Adrenal gland (tissue), 12 donors: ENCODE measurements around the gene MATN1. TPM values are rescaled to one million over a fixed set of nuclear protein-coding genes. Genes with fewer than 3 reads are reported as not detected.
A peak's percentile ranks its signal among the peaks of the same experiment; 100 is the strongest.

Experiments used
- DNase-seq, 7 donors: peaks; one replicate each; pipeline ENCODE4 v3.0.0-alpha.2; 2019 to 2020
- H3K27ac ChIP-seq, 5 donors: fragments of 200-600 bp; sonication (generic) in 4 of 5; 1 replicate in 3 of 5; 2 replicates in 2 of 5; pipeline versions ENCODE4 v1.5.1 to v1.8.0; 2016 to 2020; ENCODE audit warnings: mild to moderate bottlenecking in 1 of 5
- H3K27me3 ChIP-seq: fragments of 200-600 bp; 2 replicates; pipeline ENCODE4 v1.8.0; 2021
- H3K36me3 ChIP-seq, 2 donors: fragments of 200-600 bp; replicated peaks in 1 of 2; 1 replicate in 1 of 2; 2 replicates in 1 of 2; pipeline versions ENCODE4 v1.5.1 to v1.8.0; 2018 to 2022
- H3K4me1 ChIP-seq, 2 donors: fragments of 200-600 bp; replicated peaks in 1 of 2; 1 replicate in 1 of 2; 2 replicates in 1 of 2; pipeline versions ENCODE4 v1.5.1 to v1.8.0; 2018 to 2021
- H3K4me3 ChIP-seq, 4 donors: fragments of 200-600 bp; sonication (generic) in 3 of 4; one replicate each; pipeline ENCODE4 v1.5.1; 2016 to 2018
- H3K9me3 ChIP-seq, 3 donors: fragments of 200-600 bp; sonication (generic) in 1 of 3; replicated peaks in 1 of 3; 1 replicate in 2 of 3; 2 replicates in 1 of 3; pipeline versions ENCODE4 v1.5.1 to v1.8.0; 2016 to 2021
- POLR2A ChIP-seq, 2 donors: fragments of 450-650 bp; IDR thresholded peaks; one replicate each; pipeline ENCODE4 v1.6.1; 2017; ENCODE audit warnings: antibody characterized with exemption in 2 of 2, mild to moderate bottlenecking in 2 of 2, moderate library complexity in 1 of 2
- WGBS, 4 donors: extraction: QIAGEN DNeasy Blood & Tissue Kit in 2 of 4; methylation state at CpG; one replicate each; pipeline versions ENCODE4 v1.1.5 to v1.1.7; 2013 to 2017; 5-methylcytosine and 5-hydroxymethylcytosine counted together
- intact Hi-C, 2 donors: fragments of 100-400 bp; cut with DNase I; formaldehyde crosslinking; loops; one replicate each; pipeline versions ENCODE4 v1.14.1 to v1.15.0; 2022 to 2023
- polyA plus RNA-seq, 3 donors: library from polyadenylated mRNA; stranded (reverse); fragments of 200-250 nt in 2 of 3; fragments of 350-450 nt in 1 of 3; fragmentation: Illumina TruSeq in 1 of 3; extraction: RNeasy Lipid Tissue Mini Kit (QIAGEN cat#74804) in 1 of 3; gene quantifications; one replicate each; pipeline ENCODE4 v1.2.3, GENCODE V29; 2013 to 2014
- total RNA-seq, 9 donors: library from RNA; depleted of rRNA in 4 of 9; stranded (reverse); fragments of >200 nt in 4 of 9; fragments of 120-200 nt in 1 of 9; fragmentation: NEBNext Ultra II Directional in 1 of 9; extraction: Animal tissue kit (Norgen Biotek cat#: 25700) in 1 of 9; gene quantifications; one replicate each; pipeline versions ENCODE4 v1.1.0 to v1.2.4, GENCODE V29; 2013 to 2023
- TF ChIP-seq, protein P1 (sequence below), 6 experiments: fragments of 450-650 bp in 4 of 6; fragments of 200-600 bp in 2 of 6; sonication (generic) in 1 of 6; IDR thresholded peaks; 1 replicate in 5 of 6; 2 replicates in 1 of 6; pipeline versions ENCODE4 v1.5.1 to v1.8.0; 2016 to 2021; ENCODE audit warnings: antibody characterized with exemption in 6 of 6, mild to moderate bottlenecking in 2 of 6, moderate library complexity in 1 of 6
- donor health status: healthy with polysubstance abuse.
- donor health status: Bipolar disorder and iron deficiency.
- donor health status: DM: yes; HTN: yes; CAD: no.
- donor health status: DM: no; HTN: no; CAD: no.
- donor health status: DM: no; HTN: no; CAD: no.
- donor health status: DM: yes; HTN: yes; CAD: no.

The MATN1 gene
- total and polyA plus RNA-seq, 12 donors, result 0.05 to 0.55 (median 0.18) TPM; not detected in 6

DNA sequence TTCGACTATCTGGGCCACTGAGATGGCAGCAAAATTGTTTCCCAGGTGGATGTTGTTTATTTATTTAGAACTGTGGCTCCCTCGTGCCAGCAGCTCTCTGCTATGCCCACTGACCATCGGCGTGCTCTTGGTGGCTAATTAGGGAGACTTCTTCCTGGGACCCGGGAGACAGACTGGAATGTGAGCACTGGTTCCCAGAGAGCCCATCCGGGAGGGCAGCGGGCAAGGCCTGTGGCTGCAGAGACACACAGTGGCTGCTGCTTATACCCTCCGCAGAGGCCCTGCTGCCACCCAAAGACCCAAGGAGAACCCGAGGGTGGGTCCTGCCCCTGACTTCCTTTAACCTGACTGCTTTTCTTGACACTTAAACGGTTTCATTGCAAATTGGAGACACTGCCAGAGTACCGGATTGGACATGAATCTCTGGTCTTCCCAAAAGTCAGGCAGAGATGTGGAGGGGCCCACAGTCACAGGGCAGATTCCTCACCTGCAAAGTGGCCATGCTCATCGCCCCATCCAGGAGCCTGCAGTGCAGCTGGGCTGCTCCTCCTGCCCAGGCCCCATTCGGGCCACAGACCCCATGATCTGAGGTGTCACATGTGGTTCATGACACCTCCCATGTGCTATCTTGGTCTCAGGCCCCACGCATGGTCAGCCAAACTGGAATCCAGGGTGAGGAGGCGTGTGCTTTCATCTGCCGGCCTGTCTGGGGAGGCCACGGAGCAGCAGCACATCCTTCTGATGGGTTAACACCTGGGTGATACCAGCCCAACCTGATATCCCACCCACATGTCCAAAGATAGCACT is 5.7 kb upstream of the MATN1 start:
- no peaks in the 10 kb centered on the region for H3K27me3 ChIP-seq
- H3K9me3 ChIP-seq, result no peaks in the 10 kb centered on the region
- H3K4me1 ChIP-seq, result no peaks in the 10 kb centered on the region
- H3K36me3 ChIP-seq, result no peaks in the 10 kb centered on the region
- TF ChIP-seq, protein P1, sequence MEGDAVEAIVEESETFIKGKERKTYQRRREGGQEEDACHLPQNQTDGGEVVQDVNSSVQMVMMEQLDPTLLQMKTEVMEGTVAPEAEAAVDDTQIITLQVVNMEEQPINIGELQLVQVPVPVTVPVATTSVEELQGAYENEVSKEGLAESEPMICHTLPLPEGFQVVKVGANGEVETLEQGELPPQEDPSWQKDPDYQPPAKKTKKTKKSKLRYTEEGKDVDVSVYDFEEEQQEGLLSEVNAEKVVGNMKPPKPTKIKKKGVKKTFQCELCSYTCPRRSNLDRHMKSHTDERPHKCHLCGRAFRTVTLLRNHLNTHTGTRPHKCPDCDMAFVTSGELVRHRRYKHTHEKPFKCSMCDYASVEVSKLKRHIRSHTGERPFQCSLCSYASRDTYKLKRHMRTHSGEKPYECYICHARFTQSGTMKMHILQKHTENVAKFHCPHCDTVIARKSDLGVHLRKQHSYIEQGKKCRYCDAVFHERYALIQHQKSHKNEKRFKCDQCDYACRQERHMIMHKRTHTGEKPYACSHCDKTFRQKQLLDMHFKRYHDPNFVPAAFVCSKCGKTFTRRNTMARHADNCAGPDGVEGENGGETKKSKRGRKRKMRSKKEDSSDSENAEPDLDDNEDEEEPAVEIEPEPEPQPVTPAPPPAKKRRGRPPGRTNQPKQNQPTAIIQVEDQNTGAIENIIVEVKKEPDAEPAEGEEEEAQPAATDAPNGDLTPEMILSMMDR (IDR thresholded peaks at IDR 0.05), result no peak
- no peak for TF ChIP-seq POLR2A (IDR thresholded peaks at IDR 0.05)
- WGBS, 4 donors, result 81 to 89% (median 84%) methylated on average over 7 to 17 of the region's 17 CpGs
- H3K27ac ChIP-seq, result no peak overlapping the region
- no peak overlapping the region for H3K4me3 ChIP-seq
- intact Hi-C loops, result loop anchor here in 1 of 2 donors (5.0 kb wide), 1 partner anchor 183 kb away; no protein-coding TSS in a partner anchor
- no peak for DNase-seq

DNA sequence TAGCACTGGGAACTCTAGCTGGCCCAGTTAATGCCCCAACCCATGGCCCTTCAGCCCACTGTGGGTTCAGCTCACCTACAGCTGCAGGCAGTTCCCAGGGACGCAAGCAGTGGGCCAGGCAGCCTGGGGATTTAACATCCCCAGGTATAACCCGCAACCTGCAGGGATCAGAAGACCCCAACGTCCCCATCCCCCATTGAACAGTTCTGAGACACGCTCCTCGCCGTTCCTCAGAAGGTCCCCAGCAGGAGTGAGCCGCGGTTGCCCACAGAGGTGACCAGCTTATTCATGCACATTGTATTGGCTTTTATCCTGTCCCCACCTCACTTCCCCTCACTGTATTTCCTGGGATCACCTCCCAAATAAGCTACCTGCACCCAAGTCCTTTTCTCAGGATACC is 5.0 kb upstream of the MATN1 start:
- 75 to 81% (median 79%) methylated on average over 4 to 8 of the region's 8 CpGs for WGBS, 4 donors
- H3K27ac ChIP-seq, result no peak overlapping the region
- intact Hi-C loops, result loop anchor here in 1 of 2 donors (5.0 kb wide), 1 partner anchor 184 kb away; no protein-coding TSS in a partner anchor

DNA sequence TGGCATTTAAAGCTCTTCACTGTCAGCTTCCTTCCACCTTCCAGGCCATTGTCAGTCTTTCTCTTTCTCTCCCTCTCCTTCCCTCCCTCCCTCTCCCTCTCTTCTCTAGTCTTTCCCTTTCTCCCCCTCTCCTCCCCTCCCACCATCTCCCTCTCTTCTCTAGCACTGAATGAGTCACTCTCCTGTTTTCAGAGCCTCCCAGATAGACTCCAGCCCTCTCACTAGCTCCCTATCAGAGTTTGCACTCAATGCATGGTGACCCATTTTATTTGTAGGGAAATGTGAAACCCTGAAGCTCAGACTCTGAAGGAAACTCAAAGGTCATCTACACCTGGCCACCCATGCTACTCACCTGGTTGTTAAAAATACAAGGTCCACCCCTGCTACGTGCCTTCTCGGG is 4.4 kb upstream of the MATN1 start:
- no peaks in the 10 kb centered on the region for H3K36me3 ChIP-seq
- H3K4me1 ChIP-seq, result no peaks in the 10 kb centered on the region
- TF ChIP-seq POLR2A (IDR thresholded peaks at IDR 0.05), result no peak
- TF ChIP-seq, protein P1 (IDR thresholded peaks at IDR 0.05), result no peak
- no peak overlapping the region for H3K27ac ChIP-seq
- no peaks in the 10 kb centered on the region for H3K9me3 ChIP-seq
- H3K27me3 ChIP-seq, result no peaks in the 10 kb centered on the region
- H3K4me3 ChIP-seq, result no peak overlapping the region
- intact Hi-C loops, result loop anchor here in 1 of 2 donors (5.0 kb wide), 1 partner anchor 184 kb away; no protein-coding TSS in a partner anchor
- peak in 2 of 7 donors; percentile 24 to 43 for DNase-seq
- WGBS, 4 donors, result 85 to 100% (median 93%) methylated on average over 2 of the region's 2 CpGs

More for the DNA sequence above, 5.0 kb upstream of the MATN1 start:
- H3K27me3 ChIP-seq, result no peaks in the 10 kb centered on the region
- DNase-seq, result no peak
- TF ChIP-seq, protein P1 (IDR thresholded peaks at IDR 0.05), result no peak
- no peak for TF ChIP-seq POLR2A (IDR thresholded peaks at IDR 0.05)
- H3K36me3 ChIP-seq, result no peaks in the 10 kb centered on the region
- no peak overlapping the region for H3K4me3 ChIP-seq
- H3K9me3 ChIP-seq, result no peaks in the 10 kb centered on the region
- H3K4me1 ChIP-seq, result no peaks in the 10 kb centered on the region

DNA sequence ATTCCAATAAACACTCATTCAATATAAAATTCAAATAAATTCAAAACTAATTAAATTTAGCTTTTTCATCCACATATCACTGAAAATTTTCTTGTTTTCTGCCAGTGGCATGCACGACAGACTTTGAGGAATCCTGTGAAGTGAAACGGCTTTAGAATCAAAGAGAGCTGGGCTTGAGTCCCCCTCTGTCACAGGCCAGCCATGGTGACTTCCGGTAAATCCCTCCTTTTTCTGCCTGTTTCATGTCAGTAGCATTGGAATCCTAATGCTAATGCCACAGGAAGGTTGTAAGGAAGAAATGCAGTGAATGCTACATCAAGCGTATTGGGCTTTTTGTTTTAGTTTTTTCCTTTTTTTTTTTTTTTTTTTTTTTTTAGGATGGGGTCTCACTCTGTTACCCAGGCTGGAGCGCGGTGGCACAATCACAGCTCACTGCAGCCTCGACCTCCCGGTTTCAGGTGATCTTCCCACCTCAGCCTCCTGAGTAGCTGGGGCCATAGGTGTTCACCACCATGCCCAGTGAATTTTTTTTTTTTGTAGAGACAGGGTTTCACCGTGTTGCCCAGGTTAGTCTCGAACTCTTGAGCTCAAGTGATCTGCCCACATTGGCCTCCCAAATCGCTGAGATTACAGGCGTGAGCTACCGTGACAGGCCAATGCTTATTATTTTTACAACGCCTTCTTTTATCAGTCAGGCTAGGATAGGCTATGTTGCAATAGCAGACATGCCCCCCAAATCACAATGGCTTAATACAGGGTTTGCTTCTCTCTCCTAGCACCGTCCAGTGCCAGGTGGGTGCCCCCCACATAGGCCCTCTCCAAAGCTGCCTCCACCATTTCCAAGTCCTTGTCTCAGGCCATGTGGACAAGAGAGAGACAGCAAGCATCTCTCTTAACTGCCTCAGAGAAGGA is 3.6 kb upstream of the MATN1 start:
- H3K36me3 ChIP-seq, result no peaks in the 10 kb centered on the region
- intact Hi-C loops, result loop anchor here in 1 of 2 donors (5.0 kb wide), 1 partner anchor 185 kb away; no protein-coding TSS in a partner anchor
- no peak for DNase-seq
- TF ChIP-seq POLR2A (IDR thresholded peaks at IDR 0.05), result no peak
- TF ChIP-seq, protein P1 (IDR thresholded peaks at IDR 0.05), result no peak
- H3K27me3 ChIP-seq, result no peaks in the 10 kb centered on the region
- H3K4me3 ChIP-seq, result no peak overlapping the region
- no peaks in the 10 kb centered on the region for H3K9me3 ChIP-seq
- no peaks in the 10 kb centered on the region for H3K4me1 ChIP-seq
- no peak overlapping the region for H3K27ac ChIP-seq
- WGBS, 4 donors, result 86 to 94% (median 91%) methylated on average over 15 of the region's 15 CpGs
